GF-D8 (cell line): ENCODE results near the gene TMEM204.

Experiments used
- DNase-seq: peaks from one replicate; lab custom pipeline; 2025; lab: John Stamatoyannopoulos, UW

The TMEM204 gene

DNA sequence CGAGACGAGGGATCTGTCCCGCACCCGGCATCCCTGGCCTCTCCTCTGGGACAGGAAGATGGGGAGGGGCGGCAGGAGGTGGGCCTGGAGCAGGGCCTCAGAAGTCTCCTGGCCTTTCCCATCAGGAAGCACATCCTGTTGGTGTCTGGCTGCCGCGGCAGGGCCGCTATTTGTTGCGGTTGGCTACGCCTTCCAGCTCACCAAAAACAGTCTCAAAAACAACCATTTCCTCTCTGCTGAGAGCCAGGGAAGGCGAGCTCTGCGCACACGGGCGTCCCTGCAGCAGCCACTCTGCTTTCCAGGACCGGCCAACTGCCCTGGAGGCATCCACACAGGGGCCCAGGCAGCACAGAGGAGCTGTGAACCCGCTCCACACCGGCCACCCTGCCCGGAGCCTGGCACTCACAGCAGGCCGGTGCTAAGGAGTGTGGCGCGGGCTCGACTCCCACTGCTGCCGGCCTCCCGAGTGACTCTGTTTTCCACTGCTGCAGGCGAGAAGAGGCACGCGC, at the start of gene TMEM204:
Gene TMEM204 (plus strand): TSS at position 224 of the 509 bp plus-strand sequence. CDS start 610 bp downstream, outside the sequence.
- no peak for DNase-seq

DNA sequence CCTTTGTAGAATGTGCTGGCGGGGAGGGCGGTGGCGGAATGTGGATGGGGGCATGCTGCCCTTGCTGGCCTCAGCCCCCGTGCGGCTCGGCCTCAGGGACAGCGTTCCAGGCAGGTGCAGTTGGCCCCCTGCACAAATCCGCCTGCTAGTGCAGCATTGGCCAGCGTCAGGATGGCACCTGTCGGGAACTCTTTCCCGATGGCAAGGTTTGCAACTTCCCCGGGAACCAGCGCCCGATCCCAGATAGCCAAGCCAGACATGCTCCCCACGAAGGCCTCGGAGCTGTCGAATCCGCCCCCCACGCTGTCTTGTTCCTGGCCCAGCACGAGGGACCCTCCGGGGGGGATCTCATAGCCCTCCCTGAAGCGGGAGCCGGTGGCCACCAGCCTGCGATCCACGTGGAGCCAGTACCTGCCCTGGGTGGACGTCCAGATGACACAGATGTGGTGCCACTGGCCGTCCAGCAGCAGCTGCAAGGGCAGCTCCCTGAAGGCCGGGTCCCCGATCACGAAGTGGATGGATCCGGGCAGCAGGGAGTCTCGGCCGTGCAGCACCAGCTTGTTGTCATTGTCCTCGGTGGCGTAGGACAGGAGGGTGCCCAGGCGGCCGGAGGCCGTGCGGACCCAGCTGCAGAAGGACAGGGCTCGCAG, 47.5 kb upstream of the TMEM204 start:
- DNase-seq, result no peak

DNA sequence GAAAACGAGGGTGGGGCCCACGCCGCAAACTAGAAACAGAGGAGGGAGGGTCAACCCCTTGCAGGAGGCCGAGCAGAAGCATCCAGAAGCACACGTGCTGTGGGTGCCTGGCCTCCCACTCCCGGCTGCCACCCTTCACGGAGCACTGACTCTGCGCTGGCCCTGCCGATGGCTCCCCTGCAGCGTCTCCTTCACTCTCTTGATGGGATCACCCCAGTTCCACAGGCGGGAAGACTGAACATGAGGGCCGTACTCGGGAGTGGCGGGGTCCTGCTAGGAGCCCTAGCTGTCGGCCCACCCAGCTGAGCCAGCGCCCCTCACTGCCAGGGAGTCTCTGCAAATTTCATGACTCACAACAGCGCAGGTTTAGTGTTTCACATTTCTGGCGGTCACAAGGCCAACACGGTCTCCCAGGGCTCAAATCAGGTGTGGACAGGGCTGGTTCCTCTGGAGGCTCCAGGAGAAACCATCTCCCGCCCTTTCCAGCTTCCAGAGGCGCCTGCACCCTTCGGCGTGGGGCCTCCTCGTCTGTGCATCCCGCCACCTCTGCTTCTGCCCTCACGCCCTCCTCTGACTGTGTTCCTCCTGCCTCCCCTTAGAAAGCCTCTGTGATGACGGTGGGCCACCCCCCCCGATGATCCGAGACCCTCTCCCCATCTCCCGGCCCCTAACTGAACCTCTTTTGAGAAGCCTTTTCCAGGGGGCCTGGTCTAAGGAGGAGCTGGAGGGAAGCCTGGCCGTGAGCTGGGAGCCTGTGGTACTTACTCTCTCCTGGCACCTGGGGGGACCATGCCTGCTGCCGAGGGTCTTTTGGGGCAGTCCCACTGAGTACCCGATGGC, 46.7 kb upstream of the TMEM204 start:
- no peak for DNase-seq

DNA sequence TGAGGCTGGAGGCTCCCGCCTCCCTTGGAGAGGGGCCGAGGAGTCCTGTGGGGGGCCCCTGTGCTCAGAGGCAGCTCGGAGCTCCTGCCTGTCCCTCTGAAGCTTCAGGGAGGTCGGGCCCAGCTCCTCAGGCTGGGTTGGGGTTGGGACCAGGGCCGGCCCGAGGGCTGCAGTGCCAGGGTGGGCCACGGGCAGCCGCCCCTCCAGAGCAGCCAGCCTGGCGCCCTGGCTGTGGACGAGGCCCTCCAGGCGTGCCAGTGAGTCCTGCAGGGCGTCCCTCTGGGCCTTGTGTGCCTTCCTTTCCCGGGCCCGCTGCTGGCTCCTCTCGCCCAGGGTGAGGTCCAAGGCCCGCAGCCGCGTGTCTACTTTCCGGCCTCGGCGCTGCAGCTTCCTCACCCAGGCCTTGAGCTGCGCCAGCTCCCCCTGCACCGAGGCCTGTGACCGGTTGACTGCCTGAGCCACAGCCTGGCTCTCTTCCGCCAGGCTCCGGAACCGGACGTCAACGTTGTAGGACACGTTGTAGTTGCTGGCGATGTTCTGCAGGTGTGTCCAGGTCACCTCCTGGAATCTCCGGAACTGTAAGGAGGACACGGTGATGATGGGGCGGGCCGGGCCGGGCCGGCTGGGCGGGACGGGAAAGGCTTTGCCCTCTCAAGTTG, 45.9 kb upstream of the TMEM204 start:
- no peak for DNase-seq

DNA sequence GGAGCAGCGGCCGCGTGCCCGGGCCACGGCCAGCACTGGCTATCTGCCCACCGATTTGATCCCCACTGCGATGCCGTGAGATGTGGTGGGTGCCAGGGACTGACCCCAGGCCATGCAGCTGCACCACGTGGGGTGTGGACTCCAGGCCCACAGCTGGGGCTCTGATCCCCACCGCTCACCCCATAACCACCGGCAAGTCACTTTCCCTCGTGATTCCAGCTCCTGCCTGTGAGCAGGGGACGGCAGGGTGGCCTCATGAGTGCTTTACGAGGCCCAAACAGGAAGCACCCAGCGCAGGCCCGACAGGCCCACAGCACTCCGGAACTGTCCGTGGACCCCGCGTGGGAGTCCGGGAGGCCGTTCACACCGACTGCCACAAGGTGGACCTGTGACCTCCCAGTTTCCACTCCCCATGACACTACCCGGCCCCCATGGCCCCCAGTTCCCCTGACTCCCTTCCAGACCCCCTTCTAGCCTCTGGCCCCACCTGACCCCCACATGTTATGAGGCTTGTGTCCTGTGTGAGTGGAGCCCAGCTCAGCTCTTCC, 45.3 kb upstream of the TMEM204 start:
- DNase-seq, result no peak

DNA sequence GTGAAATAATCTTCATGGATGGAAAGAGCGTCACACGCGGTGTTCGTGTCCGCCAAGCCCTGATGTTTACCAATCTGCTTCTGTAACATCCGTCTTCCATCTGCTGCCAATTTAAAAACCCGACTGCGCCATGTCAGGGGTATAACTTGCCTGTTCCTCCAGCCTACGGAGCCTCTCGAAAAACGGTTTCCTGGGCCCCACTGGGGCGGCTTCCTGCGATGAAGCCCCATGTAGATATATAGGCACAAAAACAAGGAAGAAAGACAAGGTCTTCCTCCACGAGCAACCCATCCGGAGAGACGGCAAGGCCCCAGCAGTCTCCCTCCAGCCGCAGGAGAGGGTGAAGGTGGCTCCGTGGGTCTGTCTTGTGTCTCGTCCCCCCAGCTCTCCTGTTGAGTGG, 44.8 kb upstream of the TMEM204 start, which contains the start of gene PTX4:
Gene PTX4 (minus strand): TSS at position 326 of the 400 bp plus-strand sequence. CDS start 35 bp downstream, at position 291.
- DNase-seq, result no peak

DNA sequence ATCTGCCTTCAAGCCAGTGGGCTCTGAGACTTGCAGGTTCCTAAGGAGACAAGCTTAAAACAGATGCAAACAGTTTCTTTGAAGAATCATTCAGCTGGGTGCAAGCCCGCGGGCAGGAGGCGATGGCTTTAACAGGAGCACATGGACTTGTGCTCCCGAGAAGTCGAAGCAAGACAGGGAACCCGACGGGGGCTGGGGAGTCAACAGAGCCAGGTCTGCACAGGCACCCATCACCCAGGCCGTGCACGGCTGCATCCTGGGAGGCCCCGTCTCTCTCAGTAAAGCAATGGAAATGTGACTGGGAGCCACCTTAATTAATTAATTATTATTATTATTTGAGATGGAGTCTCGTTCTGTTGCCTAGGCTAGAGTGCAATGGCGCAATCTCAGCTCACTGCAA, 44.4 kb upstream of the TMEM204 start:
- DNase-seq, result no peak

DNA sequence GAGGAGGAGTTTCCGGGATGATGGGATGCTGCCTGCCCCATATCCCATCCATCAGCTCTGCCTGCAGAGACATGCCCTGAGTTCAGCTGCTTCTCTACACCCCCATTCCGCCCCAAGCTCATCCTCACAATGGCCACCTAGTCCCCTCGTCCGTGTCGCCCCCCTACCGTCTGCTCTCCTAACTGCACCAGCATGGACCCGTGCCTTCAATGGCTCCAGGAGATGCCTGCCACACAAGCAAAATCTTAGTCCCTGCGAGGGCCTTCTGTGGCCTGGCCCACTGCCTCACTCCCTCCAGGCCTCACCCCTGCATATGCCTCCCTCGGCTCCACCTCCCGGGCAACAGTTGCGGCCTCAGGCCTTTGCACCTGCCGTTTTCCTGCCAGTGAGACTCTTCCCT, 42.1 kb upstream of the TMEM204 start:
- DNase-seq, result no peak

DNA sequence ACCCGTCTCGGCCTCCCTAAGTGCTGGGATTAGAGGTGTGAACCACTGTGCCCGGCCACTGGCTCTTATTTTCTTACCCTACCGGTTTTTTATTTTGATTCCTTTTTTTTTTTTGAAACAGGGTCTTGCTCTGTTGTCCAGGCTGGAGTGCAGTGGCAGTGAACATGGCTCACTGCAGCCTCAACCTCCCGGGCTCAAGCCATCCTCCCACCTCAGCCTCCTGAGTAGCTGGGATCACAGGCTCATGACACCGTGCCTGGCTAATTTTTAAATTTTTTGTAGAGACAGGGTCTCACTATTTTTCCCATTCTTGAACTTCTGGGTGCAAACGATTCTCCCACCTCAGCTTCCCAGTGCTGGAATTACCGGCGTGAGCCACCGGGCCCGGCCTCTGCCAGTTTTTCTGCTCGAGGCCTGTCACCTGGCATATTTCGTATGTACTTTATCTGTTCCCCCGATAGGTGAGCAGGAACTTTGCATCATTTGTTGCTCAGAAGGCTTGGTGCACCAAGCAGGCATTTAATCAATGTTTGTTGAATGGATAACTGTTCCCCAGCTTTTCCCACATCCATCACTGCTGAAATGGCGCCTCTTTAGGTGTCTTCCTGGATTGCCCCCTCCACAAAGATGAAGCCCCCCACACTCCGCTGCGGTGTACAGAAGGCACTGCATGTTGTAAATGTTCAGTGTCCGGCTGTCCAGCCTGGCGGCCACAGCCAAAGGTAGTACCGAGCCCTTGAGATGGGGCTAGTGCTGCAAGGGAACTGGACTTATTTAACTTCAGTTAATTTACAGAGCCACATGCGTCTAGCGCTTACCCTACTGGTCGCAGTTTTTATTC, 41.2 kb upstream of the TMEM204 start:
- DNase-seq, result no peak

DNA sequence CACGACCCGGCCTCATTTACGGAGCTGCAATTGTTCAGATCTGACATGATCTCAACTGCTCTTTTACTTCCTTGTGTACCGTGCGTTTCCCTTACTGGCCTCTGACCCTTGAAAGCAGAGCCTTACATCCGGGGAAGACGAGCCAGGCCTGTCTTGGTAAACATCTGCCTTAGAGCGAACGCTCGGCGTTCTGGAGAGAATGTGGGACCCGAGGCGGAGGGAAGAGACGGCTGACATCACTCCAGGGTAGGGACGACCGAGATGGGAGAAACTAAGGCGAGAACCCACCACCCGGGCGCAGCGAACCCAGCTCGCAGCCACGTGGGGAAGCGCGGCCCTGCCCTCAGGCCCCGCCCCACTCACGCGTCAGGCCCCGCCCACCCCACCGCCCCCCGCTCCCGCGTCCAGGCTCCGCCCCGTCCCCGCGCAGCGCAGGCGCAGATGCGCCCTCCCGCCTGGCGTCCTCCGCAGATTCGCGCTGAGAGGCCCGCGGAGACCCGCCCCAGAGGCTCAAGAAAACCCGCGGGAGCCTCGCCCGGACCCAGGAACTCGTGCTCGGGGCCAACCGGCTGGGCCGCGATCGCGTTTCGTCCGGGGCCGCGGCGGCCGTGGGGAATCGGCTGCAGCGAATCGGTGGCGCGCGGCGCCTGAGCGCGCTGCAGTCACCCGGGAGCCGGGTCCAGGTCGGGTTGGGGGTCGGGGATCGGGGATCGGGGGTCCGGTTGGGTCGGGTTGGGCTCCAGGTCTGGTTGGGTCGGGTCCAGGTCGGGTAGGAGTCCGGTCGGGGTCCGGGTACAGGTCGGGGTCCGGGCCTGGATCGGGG, 40.3 kb upstream of the TMEM204 start, which contains the start of gene TELO2:
Gene TELO2 (plus strand): TSS at position 438 of the 823 bp plus-strand sequence. CDS start 922 bp downstream, outside the sequence.
- DNase-seq, result peak; percentile 62

DNA sequence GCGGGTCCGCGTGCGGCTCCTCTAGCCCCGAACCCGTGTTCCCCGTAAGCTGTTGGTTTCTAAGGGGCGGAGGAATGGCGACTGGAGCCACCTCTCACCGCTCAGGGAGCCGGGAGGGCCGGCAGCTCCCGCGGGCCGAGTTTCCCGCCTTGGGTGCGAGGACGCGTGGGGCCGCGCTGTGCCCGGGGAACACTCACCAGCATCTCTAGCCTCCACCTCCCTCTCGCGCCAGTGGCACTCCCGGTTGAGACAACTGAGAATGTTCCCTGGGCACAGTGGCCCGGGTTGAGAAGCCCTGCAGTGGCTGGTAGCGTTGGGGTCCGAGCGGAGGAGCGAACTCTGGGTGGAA, 39.7 kb upstream of the TMEM204 start:
- no peak for DNase-seq

DNA sequence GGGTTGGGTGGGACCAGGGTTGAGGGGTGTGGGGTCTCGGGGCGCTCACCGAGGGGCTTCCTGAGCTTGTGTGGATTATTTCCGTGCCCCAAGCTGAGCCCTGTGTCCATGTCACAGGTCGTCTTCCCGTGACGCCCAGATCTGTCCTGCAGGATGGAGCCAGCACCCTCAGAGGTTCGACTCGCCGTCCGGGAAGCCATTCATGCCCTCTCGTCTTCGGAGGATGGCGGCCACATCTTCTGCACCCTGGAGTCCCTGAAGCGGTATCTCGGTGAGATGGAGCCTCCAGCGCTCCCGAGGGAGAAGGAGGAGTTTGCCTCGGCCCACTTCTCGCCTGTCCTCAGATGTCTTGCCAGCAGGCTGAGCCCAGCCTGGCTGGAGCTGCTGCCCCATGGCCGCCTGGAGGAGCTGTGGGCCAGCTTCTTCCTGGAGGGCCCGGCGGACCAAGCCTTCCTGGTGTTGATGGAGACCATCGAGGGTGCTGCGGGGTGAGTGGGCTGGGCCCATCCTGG, 39.3 kb upstream of the TMEM204 start:
- no peak for DNase-seq

DNA sequence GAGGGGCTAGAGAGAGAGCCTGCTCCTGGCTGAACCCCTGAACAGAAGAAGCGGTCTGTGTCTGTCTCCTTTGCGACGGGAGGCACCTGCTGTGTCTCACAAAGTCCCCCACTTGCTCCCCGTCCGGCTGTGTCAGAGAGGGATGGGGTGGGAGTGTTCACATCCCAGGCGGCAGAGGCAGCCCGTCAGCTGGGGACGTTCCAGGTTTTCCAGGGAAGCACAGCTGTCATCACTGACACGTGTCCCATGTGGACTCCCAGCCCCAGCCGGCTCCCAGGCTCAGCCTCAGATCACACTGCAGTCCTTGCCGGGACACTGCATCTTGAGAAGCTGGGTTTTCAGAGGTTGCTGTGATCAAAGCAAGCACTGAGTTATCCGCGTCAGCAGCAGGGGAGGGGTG, 38.8 kb upstream of the TMEM204 start:
- DNase-seq, result no peak

DNA sequence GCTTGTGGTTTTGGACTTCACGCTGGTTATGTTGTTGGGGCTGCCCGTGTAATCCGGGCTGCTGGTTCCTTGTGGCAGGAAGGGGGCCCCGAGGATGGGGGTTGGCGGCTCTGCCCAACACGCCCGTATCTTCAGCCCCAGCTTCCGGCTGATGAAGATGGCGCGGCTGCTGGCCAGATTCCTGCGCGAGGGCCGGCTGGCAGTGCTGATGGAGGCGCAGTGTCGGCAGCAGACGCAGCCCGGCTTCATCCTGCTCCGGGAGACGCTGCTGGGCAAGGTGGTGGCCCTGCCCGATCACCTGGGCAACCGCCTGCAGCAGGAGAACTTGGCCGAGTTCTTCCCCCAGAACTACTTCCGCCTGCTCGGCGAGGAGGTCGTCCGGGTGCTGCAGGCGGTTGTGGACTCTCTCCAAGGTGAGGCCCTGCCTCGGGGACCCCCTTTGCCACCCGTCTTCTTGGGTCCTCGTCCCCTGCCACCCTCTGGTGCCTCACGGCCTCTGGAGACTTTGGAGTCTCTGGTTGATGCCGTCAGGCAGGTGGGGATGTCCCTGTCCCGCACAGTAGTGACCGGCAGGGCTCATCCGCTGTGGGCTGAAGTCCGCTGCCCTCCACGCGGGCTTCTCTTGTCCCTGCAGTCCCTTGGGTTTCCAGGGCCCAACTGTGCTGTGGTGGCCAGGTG, 38.1 kb upstream of the TMEM204 start:
- no peak for DNase-seq

DNA sequence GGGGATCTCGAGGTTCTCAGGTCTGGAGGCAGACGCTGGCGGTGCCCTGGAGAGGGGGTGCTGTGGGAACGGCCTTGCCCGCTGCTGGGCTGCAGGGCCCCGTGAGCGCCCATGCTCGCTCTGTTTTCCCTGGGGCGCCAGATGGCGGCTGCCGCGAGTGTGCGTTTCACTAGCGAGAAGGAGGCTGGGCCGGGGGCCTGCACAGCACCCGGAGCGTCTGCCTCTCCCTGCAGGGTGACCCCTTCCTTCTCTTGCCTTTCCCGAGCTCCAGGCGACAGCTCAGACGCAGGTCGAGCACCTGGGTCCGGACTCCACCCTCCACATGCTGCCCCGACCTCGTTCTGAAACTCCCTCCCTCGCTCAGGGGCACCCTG, 37.6 kb upstream of the TMEM204 start:
- DNase-seq, result no peak

DNA sequence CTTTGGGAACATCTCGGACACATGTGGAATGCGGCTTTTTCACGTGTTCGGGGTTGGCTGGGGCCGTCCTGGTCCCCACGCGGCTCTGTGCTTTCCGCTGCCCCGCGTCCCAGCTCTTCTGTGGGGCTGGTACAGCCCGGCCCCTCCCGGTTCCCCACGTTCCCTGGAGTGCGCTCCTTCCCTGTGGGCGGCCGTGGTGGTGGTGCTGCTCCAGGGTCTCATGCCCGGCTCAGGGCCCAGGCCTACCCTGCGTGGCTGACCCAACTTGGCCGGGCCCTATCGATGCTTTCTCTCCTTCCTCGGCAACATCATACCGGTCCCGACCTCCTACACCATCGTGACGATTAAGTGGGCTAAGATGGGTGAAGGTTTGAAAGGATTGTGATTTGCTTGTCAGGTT, 37.0 kb upstream of the TMEM204 start:
- DNase-seq, result no peak

DNA sequence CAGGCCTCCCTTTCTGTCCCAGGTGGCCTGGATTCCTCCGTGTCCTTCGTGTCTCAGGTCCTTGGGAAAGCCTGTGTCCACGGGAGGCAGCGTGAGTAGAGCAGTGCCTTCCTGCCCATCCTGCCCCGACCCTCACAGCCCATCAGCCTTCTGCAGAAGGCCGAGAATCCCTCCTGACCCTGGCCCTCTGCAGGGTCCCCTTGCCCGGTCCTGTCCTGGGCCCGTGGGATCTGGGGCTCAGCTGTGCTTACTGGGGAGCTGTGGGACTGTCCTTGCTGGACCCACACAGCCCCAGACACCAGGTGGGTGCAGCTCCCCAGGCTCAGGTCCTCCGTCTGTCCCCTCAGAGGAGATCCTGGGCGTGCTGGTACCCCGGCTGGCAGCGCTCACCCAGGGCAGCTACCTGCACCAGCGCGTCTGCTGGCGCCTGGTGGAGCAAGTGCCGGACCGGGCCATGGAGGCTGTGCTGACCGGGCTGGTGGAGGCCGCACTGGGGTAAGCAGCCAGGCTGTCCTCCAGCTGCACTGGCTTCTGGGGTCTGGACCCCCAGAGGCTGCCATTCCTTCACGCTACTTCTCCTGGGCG, 36.4 kb upstream of the TMEM204 start:
- DNase-seq, result no peak

DNA sequence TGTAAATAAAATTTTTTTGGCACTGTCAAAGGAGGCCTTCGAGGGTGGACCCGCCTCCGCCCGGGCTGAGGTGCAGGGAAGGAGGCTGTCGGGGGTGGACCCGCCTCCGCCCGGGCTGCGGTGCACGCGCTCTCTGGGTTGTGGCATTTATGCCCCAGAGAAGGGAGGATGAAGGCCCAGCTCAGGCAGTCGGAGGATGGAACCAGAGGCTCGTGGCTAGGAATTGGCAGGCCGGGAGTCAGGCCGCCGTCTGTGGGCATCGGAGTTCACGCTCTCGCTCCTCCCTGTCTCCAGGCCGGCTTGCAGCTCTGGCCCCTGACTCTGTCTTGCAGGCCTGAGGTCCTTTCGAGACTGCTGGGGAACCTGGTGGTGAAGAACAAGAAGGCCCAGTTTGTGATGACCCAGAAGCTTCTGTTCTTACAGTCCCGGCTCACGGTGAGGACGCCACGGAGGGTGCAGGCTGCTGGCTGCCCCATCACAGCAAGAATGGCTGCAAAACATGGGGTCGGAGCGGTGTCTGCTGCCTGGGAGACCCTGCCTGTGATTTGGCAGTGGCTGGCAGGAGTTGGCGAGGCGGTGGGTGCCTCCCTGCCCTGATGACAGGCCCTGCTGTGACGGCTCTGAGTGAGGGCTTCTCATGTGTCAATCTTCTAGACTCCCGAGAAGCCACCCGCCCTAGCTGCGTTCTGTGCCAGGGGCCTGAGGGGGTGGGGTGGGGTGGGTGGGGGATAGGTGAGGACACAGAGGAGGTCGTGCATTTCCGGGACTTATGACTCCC, 34.4 kb upstream of the TMEM204 start:
- DNase-seq, result no peak
